ENCODE data around the gene OLFML2B. TPM values are rescaled to one million over a fixed set of nuclear protein-coding genes. Genes with fewer than 3 reads are reported as not detected.
A peak's percentile ranks its signal among the peaks of the same experiment; 100 is the strongest.

Gene OLFML2B
- polyA plus RNA-seq, 2 of the 4 experiments (the other 2 are of a cell fraction): 0.10 to 0.79 TPM

DNA sequence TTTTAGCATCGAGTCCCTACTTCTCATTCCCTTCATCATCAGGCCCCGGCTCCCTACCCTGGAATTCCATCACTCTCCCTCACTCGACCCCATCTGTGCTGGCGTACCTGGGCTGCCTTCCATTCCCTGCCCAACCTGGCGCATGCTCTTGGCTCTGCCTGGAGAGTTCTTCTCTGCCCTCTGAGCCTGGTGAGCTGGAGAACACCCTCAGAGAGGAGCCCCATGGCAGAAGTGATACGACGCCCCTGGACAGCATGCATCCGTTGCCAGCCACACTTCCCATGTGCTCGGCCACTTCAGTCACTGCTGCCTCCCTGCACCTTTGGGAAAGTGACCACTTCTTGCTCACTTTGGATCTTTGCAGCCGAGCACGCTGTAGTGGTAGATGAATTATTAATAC lies 30.1 kb downstream of the OLFML2B start:
- FAIRE-seq: no peak
- H3K27ac ChIP-seq: no peak overlapping the region
- no peak overlapping the region for H3K4me2 ChIP-seq
- no peak for TF ChIP-seq HOXB5 (CRISPR knock-in tag; IDR thresholded peaks at IDR 0.05)
- TF ChIP-seq, protein P1, sequence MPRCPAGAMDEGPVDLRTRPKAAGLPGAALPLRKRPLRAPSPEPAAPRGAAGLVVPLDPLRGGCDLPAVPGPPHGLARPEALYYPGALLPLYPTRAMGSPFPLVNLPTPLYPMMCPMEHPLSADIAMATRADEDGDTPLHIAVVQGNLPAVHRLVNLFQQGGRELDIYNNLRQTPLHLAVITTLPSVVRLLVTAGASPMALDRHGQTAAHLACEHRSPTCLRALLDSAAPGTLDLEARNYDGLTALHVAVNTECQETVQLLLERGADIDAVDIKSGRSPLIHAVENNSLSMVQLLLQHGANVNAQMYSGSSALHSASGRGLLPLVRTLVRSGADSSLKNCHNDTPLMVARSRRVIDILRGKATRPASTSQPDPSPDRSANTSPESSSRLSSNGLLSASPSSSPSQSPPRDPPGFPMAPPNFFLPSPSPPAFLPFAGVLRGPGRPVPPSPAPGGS (IDR thresholded peaks at IDR 0.05): no peak
- TF ChIP-seq, protein P2, sequence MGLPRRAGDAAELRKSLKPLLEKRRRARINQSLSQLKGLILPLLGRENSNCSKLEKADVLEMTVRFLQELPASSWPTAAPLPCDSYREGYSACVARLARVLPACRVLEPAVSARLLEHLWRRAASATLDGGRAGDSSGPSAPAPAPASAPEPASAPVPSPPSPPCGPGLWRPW (IDR thresholded peaks at IDR 0.05): no peak
- TF ChIP-seq HDAC2 (IDR thresholded peaks at IDR 0.05): no peak
- no peak for TF ChIP-seq CEBPB (IDR thresholded peaks at IDR 0.05)
- TF ChIP-seq EHMT2 (IDR thresholded peaks at IDR 0.05; ENCODE audit: low read depth): no peak
- no peak for TF ChIP-seq MYC (IDR thresholded peaks at IDR 0.05; ENCODE audit: borderline replicate concordance, low read length)
- TF ChIP-seq MAZ (IDR thresholded peaks at IDR 0.05; ENCODE audit: borderline replicate concordance, low read depth, low read length): no peak
- TF ChIP-seq EHF (CRISPR knock-in tag; IDR thresholded peaks at IDR 0.05): no peak
- TF ChIP-seq, protein P3, sequence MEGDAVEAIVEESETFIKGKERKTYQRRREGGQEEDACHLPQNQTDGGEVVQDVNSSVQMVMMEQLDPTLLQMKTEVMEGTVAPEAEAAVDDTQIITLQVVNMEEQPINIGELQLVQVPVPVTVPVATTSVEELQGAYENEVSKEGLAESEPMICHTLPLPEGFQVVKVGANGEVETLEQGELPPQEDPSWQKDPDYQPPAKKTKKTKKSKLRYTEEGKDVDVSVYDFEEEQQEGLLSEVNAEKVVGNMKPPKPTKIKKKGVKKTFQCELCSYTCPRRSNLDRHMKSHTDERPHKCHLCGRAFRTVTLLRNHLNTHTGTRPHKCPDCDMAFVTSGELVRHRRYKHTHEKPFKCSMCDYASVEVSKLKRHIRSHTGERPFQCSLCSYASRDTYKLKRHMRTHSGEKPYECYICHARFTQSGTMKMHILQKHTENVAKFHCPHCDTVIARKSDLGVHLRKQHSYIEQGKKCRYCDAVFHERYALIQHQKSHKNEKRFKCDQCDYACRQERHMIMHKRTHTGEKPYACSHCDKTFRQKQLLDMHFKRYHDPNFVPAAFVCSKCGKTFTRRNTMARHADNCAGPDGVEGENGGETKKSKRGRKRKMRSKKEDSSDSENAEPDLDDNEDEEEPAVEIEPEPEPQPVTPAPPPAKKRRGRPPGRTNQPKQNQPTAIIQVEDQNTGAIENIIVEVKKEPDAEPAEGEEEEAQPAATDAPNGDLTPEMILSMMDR (IDR thresholded peaks at IDR 0.05): no peak
- no peak overlapping the region for H3K4me3 ChIP-seq
- ChIA-PET POLR2A (no interaction called here), CTCF (interaction anchor here (1.8 kb wide), 1 partner anchor 201 kb away, joined by 4 read pairs; no protein-coding TSS in a partner anchor)
- DNase-seq (ENCODE audit: low read depth in 1 of 2, low spot score in 1 of 2): no peak
- no peak for ATAC-seq
- H3K4me1 ChIP-seq: no peaks in the 10 kb centered on the region
- no peaks in the 10 kb centered on the region for H3K9me3 ChIP-seq
- 66% methylated on average over 11 of the region's 11 CpGs for WGBS (ENCODE audit: missing lambda C conversion rate)

DNA sequence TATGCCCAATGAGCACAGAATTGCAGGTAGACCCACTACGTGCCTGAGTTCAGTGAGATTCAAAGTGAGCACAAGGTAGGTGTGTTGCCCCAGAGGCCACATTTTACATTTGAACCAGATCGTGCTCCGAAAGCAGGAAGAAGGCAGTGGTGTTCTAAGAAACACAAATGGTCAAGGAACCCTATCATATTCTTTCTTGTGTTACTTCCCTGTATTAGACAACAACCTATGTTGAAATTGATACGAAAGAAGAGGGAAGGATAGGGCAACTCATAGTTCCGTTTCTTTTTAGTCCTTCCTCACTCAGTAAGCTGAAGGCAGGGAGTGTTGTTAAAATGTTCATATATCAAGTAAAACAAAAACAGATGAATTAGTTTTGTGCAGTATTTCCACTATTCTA lies 33.9 kb downstream of the OLFML2B start:
- ChIA-PET POLR2A (no interaction called here), CTCF (no interaction called here)
- H3K9me3 ChIP-seq: peaks cover 9% of the 10 kb centered on the region; the same call in 1 of the 3 replicates
- H3K4me2 ChIP-seq: no peak overlapping the region
- no peak overlapping the region for H3K4me3 ChIP-seq
- no peaks in the 10 kb centered on the region for H3K4me1 ChIP-seq
- FAIRE-seq (no peak), ATAC-seq (no peak), DNase-seq (ENCODE audit: low read depth in 1 of 2, low spot score in 1 of 2) (no peak)
- H3K27ac ChIP-seq: no peak overlapping the region
- TF ChIP-seq TFCP2L1 (CRISPR knock-in tag; IDR thresholded peaks at IDR 0.05) (no peak), ZC3H11A (IDR thresholded peaks at IDR 0.05) (no peak)
- TF ChIP-seq, protein P3 (IDR thresholded peaks at IDR 0.05): no peak
- 65% methylated on average over 5 of the region's 5 CpGs for WGBS (ENCODE audit: missing lambda C conversion rate)

DNA sequence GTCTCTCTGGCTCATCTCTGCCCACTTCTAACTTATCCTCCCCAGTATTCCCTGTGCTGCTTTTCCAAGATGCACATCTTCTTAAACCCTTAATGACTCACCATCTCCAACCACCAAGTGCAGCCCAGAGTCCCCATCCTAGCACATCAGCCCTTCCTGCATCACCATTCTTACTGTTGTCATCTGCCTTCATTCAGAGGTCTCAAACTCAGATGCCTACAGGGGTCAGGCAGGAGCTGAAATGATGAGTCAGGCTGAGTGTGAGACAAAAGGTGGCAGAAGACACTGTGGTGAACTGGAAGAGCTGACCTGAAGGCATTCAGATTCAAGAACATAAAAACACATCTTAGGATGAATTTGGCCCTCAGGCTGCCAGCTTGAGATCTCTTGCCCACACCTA lies 34.6 kb downstream of the OLFML2B start:
- no peak for FAIRE-seq

More for the DNA sequence above, 34.6 kb downstream of the OLFML2B start:
- peaks cover 9% of the 10 kb centered on the region; the same call in 1 of the 3 replicates for H3K9me3 ChIP-seq
- ATAC-seq (peak; percentile 45 to 66; a peak in 3 of 6 replicates), DNase-seq (ENCODE audit: low read depth in 1 of 2, low spot score in 1 of 2) (peak in 1 of 2 experiments; percentile 31)
- no peak overlapping the region for H3K4me3 ChIP-seq
- no peak overlapping the region for H3K4me2 ChIP-seq
- no peak overlapping the region for H3K27ac ChIP-seq
- no peaks in the 10 kb centered on the region for H3K4me1 ChIP-seq
- TF ChIP-seq, protein P4, sequence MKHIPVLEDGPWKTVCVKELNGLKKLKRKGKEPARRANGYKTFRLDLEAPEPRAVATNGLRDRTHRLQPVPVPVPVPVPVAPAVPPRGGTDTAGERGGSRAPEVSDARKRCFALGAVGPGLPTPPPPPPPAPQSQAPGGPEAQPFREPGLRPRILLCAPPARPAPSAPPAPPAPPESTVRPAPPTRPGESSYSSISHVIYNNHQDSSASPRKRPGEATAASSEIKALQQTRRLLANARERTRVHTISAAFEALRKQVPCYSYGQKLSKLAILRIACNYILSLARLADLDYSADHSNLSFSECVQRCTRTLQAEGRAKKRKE (CRISPR knock-in tag; IDR thresholded peaks at IDR 0.05; ENCODE audit: low read depth): no peak
- TF ChIP-seq FOSL2 (IDR thresholded peaks at IDR 0.05): no peak
- TF ChIP-seq FOSL2 (CRISPR knock-in tag; IDR thresholded peaks at IDR 0.05): 0 out of 2 replicates have a peak, but pooled peaks have one; percentile 18
- TF ChIP-seq FOXS1 (CRISPR knock-in tag; IDR thresholded peaks at IDR 0.05): no peak
- no peak for TF ChIP-seq RCOR1 (IDR thresholded peaks at IDR 0.05; ENCODE audit: low read depth, low read length)
- CTCF ChIA-PET: interaction anchor here (1.0 to 1.5 kb wide), 3 partner anchors 12 to 31 kb away, joined by 3 read pairs; no protein-coding TSS in a partner anchor
- POLR2A ChIA-PET: no interaction called here
